SU-DHL-6 (cell line): ENCODE measurements around the gene CLUH.

ENCODE experiments used
- H2AFZ ChIP-seq: fragments of 200-600 bp; sonication (generic); 2 replicates; pipeline ENCODE4 v1.6.1; 2014; ENCODE audit warnings: low read depth, mild to moderate bottlenecking, moderate library complexity, mixed read lengths, antibody characterized with exemption, low read length; ENCODE audit not compliant: severe bottlenecking
- H3F3A ChIP-seq: fragments of 200-600 bp; shearing (Covaris generic); 2 replicates; pipeline ENCODE4 v1.6.0; 2016; ENCODE audit warnings: antibody characterized with exemption, mild to moderate bottlenecking; ENCODE audit not compliant: insufficient read depth
- H3K27ac ChIP-seq: fragments of 200-600 bp; sonication (generic); 2 replicates; pipeline ENCODE4 v1.5.1; 2016; ENCODE audit warnings: low read depth, mild to moderate bottlenecking, low read length, moderate library complexity, mixed read lengths
- H3K27me3 ChIP-seq: fragments of 200-600 bp; sonication (generic), shearing (Covaris generic); 2 replicates; pipeline ENCODE4 v1.6.0; 2014; ENCODE audit warnings: mild to moderate bottlenecking, low read length
- H3K36me3 ChIP-seq: fragments of 200-600 bp; sonication (generic); 2 replicates; pipeline ENCODE4 v1.6.1; 2014; ENCODE audit warnings: mild to moderate bottlenecking, low read length, mixed read lengths
- H3K4me2 ChIP-seq: fragments of 300-600, 200-600 bp; shearing (Covaris generic), sonication (generic); 2 replicates; pipeline ENCODE4 v1.6.0; 2014; ENCODE audit warnings: low read length, low read depth, mild to moderate bottlenecking; ENCODE audit not compliant: poor library complexity, severe bottlenecking
- H3K4me3 ChIP-seq: fragments of 200-600 bp; sonication (generic); 2 replicates; pipeline ENCODE4 v1.5.1; 2014; ENCODE audit warnings: antibody characterized with exemption, low read length, mild to moderate bottlenecking, mixed read lengths; ENCODE audit not compliant: insufficient read depth, poor library complexity, severe bottlenecking
- H3K79me2 ChIP-seq: fragments of 200-600 bp; sonication (generic); 2 replicates; pipeline ENCODE4 v1.6.1; 2014; ENCODE audit warnings: mild to moderate bottlenecking, low read length, moderate library complexity; ENCODE audit not compliant: insufficient read depth
- H3K9ac ChIP-seq: fragments of 200-600 bp; sonication (generic); 2 replicates; pipeline ENCODE4 v1.7.0; 2014; ENCODE audit warnings: mild to moderate bottlenecking, low read length
- H3K9me2 ChIP-seq: fragments of 200-600 bp; sonication (generic); replicated peaks from 2 replicates; pipeline ENCODE4 v1.6.1; 2014; ENCODE audit warnings: low read length; ENCODE audit not compliant: insufficient read depth
- H3K9me3 ChIP-seq: fragments of 200-600 bp; sonication (generic); 2 replicates; pipeline ENCODE4 v1.6.1; 2014; ENCODE audit warnings: low read length, mixed read lengths; ENCODE audit not compliant: insufficient read depth
- H4K20me1 ChIP-seq: fragments of 200-600 bp; sonication (generic); 2 replicates; pipeline ENCODE4 v1.6.1; 2014; ENCODE audit warnings: low read depth, mild to moderate bottlenecking, antibody characterized with exemption, low read length, moderate library complexity, mixed read lengths
- CTCF ChIP-seq: fragments of 200-600 bp; sonication (generic); IDR thresholded peaks from one replicate; pipeline ENCODE4 v1.5.1; 2017; ENCODE audit warnings: antibody characterized with exemption, mild to moderate bottlenecking, low read length, moderate library complexity; ENCODE audit not compliant: insufficient read depth, poor library complexity, severe bottlenecking
- EZH2phosphoT487 ChIP-seq: fragments of 200-600 bp; sonication (generic), shearing (Covaris generic); conservative IDR thresholded peaks from 2 replicates; pipeline ENCODE4 v1.6.1; 2018; ENCODE audit warnings: mild to moderate bottlenecking, antibody characterized with exemption, low read length, moderate library complexity, mixed read lengths

Gene CLUH

GRCh38 chr17:2693561-2694380, 17.8 kb downstream of the CLUH start:
- no peaks in the 10 kb centered on the region for H3K36me3 ChIP-seq
- peaks cover 5% of the 10 kb centered on the region; the same call in 1 of the 2 replicates for H3F3A ChIP-seq
- H2AFZ ChIP-seq, result no peak overlapping the region
- no peak for TF ChIP-seq EZH2phosphoT487
- TF ChIP-seq CTCF, result no peak
- H3K4me3 ChIP-seq, result no peak overlapping the region
- H3K79me2 ChIP-seq, result no peaks in the 10 kb centered on the region
- no peak overlapping the region for H3K9ac ChIP-seq
- H3K27ac ChIP-seq, result no peak overlapping the region
- H3K9me3 ChIP-seq, result no peaks in the 10 kb centered on the region
- no peaks in the 10 kb centered on the region for H3K9me2 ChIP-seq
- no peak overlapping the region for H3K4me2 ChIP-seq
- no peaks in the 10 kb centered on the region; the same call in 1 of the 2 replicates for H4K20me1 ChIP-seq
- H3K27me3 ChIP-seq, result no peaks in the 10 kb centered on the region

- H3K27ac ChIP-seq, result no peak overlapping the region
- no peak overlapping the region for H3K4me2 ChIP-seq
- H3K4me3 ChIP-seq, result no peak overlapping the region
- no peaks in the 10 kb centered on the region for H3K36me3 ChIP-seq
- no peak overlapping the region for H3K9ac ChIP-seq
- no peaks in the 10 kb centered on the region for H3K9me2 ChIP-seq
- TF ChIP-seq CTCF, result no peak
- H2AFZ ChIP-seq, result no peak overlapping the region
- H3K79me2 ChIP-seq, result no peaks in the 10 kb centered on the region
- H3F3A ChIP-seq, result peaks cover 14% of the 10 kb centered on the region
- H3K9me3 ChIP-seq, result no peaks in the 10 kb centered on the region
- no peaks in the 10 kb centered on the region for H3K27me3 ChIP-seq
- H4K20me1 ChIP-seq, result no peaks in the 10 kb centered on the region; the same call in 1 of the 2 replicates
Observed at GRCh38 chr17:2692781-2693135, 18.8 kb downstream of the CLUH start.

- Histone ChIP-seq H3K9me2 (no peaks in the 10 kb centered on the region), H3F3A (peaks cover 14% of the 10 kb centered on the region), H3K4me3 (no peak overlapping the region), H4K20me1 (no peaks in the 10 kb centered on the region; the same call in 1 of the 2 replicates), H3K4me2 (no peak overlapping the region), H3K27ac (no peak overlapping the region), H3K9ac (no peak overlapping the region), H3K36me3 (no peaks in the 10 kb centered on the region), H3K9me3 (no peaks in the 10 kb centered on the region), H3K79me2 (no peaks in the 10 kb centered on the region), H3K27me3 (no peaks in the 10 kb centered on the region), H2AFZ (no peak overlapping the region)
- TF ChIP-seq CTCF, result no peak
- no peak for TF ChIP-seq EZH2phosphoT487
Observed at GRCh38 chr17:2691965-2692780, 19.4 kb downstream of the CLUH start.
